OCI-LY7 (cell line): Measurements from ENCODE around the gene EPS8L1.

Experiments used
- CTCF ChIP-seq: fragments of 200-600 bp; sonication (generic); conservative IDR thresholded peaks from 2 replicates; pipeline ENCODE4 v1.5.1; 2014; ENCODE audit warnings: mild to moderate bottlenecking, antibody characterized with exemption, low read length, moderate library complexity, mixed read lengths
- EZH2phosphoT487 ChIP-seq: fragments of 200-600 bp; sonication (generic); IDR thresholded peaks from 2 replicates; pipeline ENCODE4 v1.6.1; 2018; ENCODE audit warnings: low read depth, borderline replicate concordance, mild to moderate bottlenecking, mixed run types, antibody characterized with exemption, low read length, moderate library complexity, mixed read lengths

- TF ChIP-seq CTCF (no peak), EZH2phosphoT487 (no peak)
Measured at GRCh38 chr19:55071913-55072312, 3.8 kb upstream of the EPS8L1 start.
